OCI-LY1 (cell line): Measurements from ENCODE around the gene TET2.

Source experiments
- H2AFZ ChIP-seq: fragments of 200-600 bp; sonication (generic), shearing (Covaris generic); 2 replicates; pipeline ENCODE4 v1.6.0; 2014; ENCODE audit warnings: antibody characterized with exemption, mild to moderate bottlenecking, low read length
- H3F3A ChIP-seq: fragments of 200-600 bp; sonication (generic), shearing (Covaris generic); 2 replicates; pipeline ENCODE4 v1.6.0; 2014; ENCODE audit warnings: mild to moderate bottlenecking, antibody characterized with exemption, low read length, moderate library complexity; ENCODE audit not compliant: insufficient read depth
- H3K27ac ChIP-seq: fragments of 200-600 bp; sonication (generic); 2 replicates; pipeline ENCODE4 v1.5.1; 2014; ENCODE audit warnings: low read length, mixed run types, mild to moderate bottlenecking, low read depth; ENCODE audit not compliant: poor library complexity, severe bottlenecking
- H3K27me3 ChIP-seq: fragments of 200-600 bp; sonication (generic); 2 replicates; pipeline ENCODE4 v1.6.0; 2014; ENCODE audit warnings: antibody characterized with exemption, mild to moderate bottlenecking, low read length, moderate library complexity; ENCODE audit not compliant: insufficient read depth
- H3K36me3 ChIP-seq: fragments of 200-600 bp; sonication (generic); 2 replicates; pipeline ENCODE4 v1.6.1; 2014; ENCODE audit warnings: mild to moderate bottlenecking, antibody characterized with exemption, low read length, moderate library complexity, mixed read lengths; ENCODE audit not compliant: insufficient read depth
- H3K4me1 ChIP-seq: fragments of 200-600 bp; sonication (generic); 2 replicates; pipeline ENCODE4 v1.5.1; 2014; ENCODE audit warnings: mild to moderate bottlenecking, low read length, moderate library complexity; ENCODE audit not compliant: insufficient read depth, severe bottlenecking
- H3K4me2 ChIP-seq: fragments of 200-600 bp; sonication (generic), shearing (Covaris generic); 2 replicates; pipeline ENCODE4 v1.6.1; 2014; ENCODE audit warnings: low read length
- H3K4me3 ChIP-seq: fragments of 200-600 bp; sonication (generic); 2 replicates; pipeline ENCODE4 v1.5.1; 2014; ENCODE audit warnings: low read length, low read depth, mild to moderate bottlenecking, mixed read lengths; ENCODE audit not compliant: poor library complexity, severe bottlenecking
- H3K79me2 ChIP-seq: fragments of 200-600 bp; shearing (Covaris generic); 2 replicates; pipeline ENCODE4 v1.6.1; 2016; ENCODE audit warnings: mixed run types, low read length, mixed read lengths; ENCODE audit not compliant: insufficient read depth
- H3K9ac ChIP-seq: fragments of 200-600 bp; sonication (generic), shearing (Covaris generic); 2 replicates; pipeline ENCODE4 v1.6.1; 2014; ENCODE audit warnings: mild to moderate bottlenecking, low read length, mixed read lengths
- H3K9me2 ChIP-seq: fragments of 200-600 bp; sonication (generic), shearing (Covaris generic); 2 replicates; pipeline ENCODE4 v1.6.1; 2014; ENCODE audit warnings: low read depth, mild to moderate bottlenecking, low read length, mixed read lengths
- H3K9me3 ChIP-seq: fragments of 200-600 bp; shearing (Covaris generic); 2 replicates; pipeline ENCODE4 v1.6.1; 2014; ENCODE audit warnings: low read length, mixed read lengths
- H4K20me1 ChIP-seq: fragments of 200-600 bp; sonication (generic), shearing (Covaris generic); 2 replicates; pipeline ENCODE4 v1.6.0; 2016; ENCODE audit warnings: mild to moderate bottlenecking, low read length; ENCODE audit not compliant: insufficient read depth
- EZH2 ChIP-seq: fragments of 200-600 bp; sonication (generic), shearing (Covaris generic); IDR thresholded peaks from 2 replicates; pipeline ENCODE4 v1.8.0; 2017; ENCODE audit warnings: borderline replicate concordance, mixed run types, mild to moderate bottlenecking, antibody characterized with exemption, low read length, moderate library complexity, mixed read lengths
- TF ChIP-seq, protein P1 (sequence below): fragments of 200-600 bp; sonication (generic), shearing (Covaris generic); IDR thresholded peaks from 2 replicates; pipeline ENCODE4 v1.5.1; 2017; ENCODE audit warnings: mild to moderate bottlenecking, antibody characterized with exemption, low read length, moderate library complexity, mixed read lengths

TET2 gene

GRCh38 chr4:105113800-105114199 is 32.9 kb upstream of the TET2 start:
- H2AFZ ChIP-seq: no peak overlapping the region
- no peak overlapping the region for H3K9ac ChIP-seq
- no peaks in the 10 kb centered on the region for H3K9me2 ChIP-seq
- H3K27ac ChIP-seq: no peak overlapping the region
- no peaks in the 10 kb centered on the region for H3F3A ChIP-seq
- H3K79me2 ChIP-seq: no peaks in the 10 kb centered on the region
- no peaks in the 10 kb centered on the region for H3K27me3 ChIP-seq
- no peak overlapping the region for H3K4me2 ChIP-seq
- no peaks in the 10 kb centered on the region for H4K20me1 ChIP-seq
- H3K36me3 ChIP-seq: no peaks in the 10 kb centered on the region
- TF ChIP-seq, protein P1, sequence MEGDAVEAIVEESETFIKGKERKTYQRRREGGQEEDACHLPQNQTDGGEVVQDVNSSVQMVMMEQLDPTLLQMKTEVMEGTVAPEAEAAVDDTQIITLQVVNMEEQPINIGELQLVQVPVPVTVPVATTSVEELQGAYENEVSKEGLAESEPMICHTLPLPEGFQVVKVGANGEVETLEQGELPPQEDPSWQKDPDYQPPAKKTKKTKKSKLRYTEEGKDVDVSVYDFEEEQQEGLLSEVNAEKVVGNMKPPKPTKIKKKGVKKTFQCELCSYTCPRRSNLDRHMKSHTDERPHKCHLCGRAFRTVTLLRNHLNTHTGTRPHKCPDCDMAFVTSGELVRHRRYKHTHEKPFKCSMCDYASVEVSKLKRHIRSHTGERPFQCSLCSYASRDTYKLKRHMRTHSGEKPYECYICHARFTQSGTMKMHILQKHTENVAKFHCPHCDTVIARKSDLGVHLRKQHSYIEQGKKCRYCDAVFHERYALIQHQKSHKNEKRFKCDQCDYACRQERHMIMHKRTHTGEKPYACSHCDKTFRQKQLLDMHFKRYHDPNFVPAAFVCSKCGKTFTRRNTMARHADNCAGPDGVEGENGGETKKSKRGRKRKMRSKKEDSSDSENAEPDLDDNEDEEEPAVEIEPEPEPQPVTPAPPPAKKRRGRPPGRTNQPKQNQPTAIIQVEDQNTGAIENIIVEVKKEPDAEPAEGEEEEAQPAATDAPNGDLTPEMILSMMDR: no peak
- no peak for TF ChIP-seq EZH2
- no peaks in the 10 kb centered on the region for H3K4me1 ChIP-seq
- no peaks in the 10 kb centered on the region for H3K9me3 ChIP-seq
- no peak overlapping the region for H3K4me3 ChIP-seq

DNA sequence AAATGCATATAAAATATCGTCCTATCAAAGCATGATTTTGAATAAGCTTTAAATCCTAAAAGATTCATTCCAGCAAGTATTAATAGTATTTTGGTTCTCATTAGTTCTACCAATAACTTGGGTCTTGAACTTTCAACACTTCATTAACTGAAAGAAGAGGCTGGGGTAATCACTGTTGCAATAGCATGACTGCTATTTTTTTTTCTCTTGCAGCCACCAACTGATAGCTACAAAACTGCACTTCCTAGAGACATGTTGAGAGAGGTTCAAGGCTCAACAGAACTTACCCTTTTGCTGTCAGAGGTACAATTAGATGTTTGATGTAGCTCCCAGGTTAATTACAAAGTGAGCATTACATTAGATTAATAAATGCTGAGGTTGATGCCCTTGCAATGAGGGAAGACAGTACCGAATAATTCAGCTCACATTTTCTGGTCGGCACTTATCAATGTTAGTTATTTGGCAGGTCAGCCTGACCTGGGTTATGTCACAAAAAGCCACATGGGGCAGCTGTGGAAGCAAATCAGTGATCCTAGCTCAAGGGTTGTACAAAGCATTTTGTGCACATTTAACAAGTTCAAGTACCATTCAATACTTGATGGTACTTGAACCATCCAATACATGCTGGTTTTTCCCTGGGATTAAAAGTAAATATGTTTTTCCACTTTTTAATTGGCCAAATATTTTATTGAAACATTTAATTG is 29.9 kb upstream of the TET2 start:
- no peaks in the 10 kb centered on the region for H3F3A ChIP-seq
- H2AFZ ChIP-seq: no peak overlapping the region
- H3K4me2 ChIP-seq: no peak overlapping the region
- H3K79me2 ChIP-seq: no peaks in the 10 kb centered on the region
- H3K4me3 ChIP-seq: no peak overlapping the region
- H3K9me3 ChIP-seq: no peaks in the 10 kb centered on the region
- no peaks in the 10 kb centered on the region for H3K4me1 ChIP-seq
- no peaks in the 10 kb centered on the region for H3K36me3 ChIP-seq
- no peaks in the 10 kb centered on the region for H4K20me1 ChIP-seq
- TF ChIP-seq EZH2: no peak
- TF ChIP-seq, protein P1: no peak
- H3K27me3 ChIP-seq: no peaks in the 10 kb centered on the region
- H3K9ac ChIP-seq: no peak overlapping the region
- H3K27ac ChIP-seq: no peak overlapping the region
- H3K9me2 ChIP-seq: no peaks in the 10 kb centered on the region

DNA sequence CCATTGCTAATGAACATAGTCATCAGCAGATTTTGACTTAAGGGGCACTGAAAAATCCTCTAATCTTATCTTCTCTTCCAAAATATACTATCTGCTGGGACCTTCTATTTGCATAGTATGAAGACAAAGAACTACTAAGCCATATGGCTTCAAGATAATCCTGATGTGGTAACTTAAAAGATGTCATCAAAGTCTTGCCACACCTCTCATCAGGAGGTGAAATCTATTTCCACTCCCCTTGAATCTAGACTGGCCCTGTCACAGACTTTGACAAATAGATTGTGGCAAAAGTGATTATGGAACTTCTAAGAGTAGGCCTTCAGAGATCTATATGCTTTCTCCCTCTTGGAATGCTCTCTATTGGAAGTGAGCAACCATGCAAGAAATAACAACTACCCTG is 27.3 kb upstream of the TET2 start:
- H3F3A ChIP-seq: no peaks in the 10 kb centered on the region
- H3K27ac ChIP-seq: no peak overlapping the region
- H3K4me3 ChIP-seq: no peak overlapping the region
- H3K36me3 ChIP-seq: no peaks in the 10 kb centered on the region
- TF ChIP-seq, protein P1: no peak
- no peaks in the 10 kb centered on the region for H3K79me2 ChIP-seq
- H4K20me1 ChIP-seq: no peaks in the 10 kb centered on the region
- H3K9me2 ChIP-seq: no peaks in the 10 kb centered on the region
- no peaks in the 10 kb centered on the region for H3K9me3 ChIP-seq
- no peak overlapping the region for H3K4me2 ChIP-seq
- no peak overlapping the region for H3K9ac ChIP-seq
- no peaks in the 10 kb centered on the region for H3K4me1 ChIP-seq
- no peak overlapping the region for H2AFZ ChIP-seq
- H3K27me3 ChIP-seq: no peaks in the 10 kb centered on the region
